ENCODE results near the gene UVRAG. TPM values are rescaled to one million over a fixed set of nuclear protein-coding genes. Genes with fewer than 3 reads are reported as not detected.

Gene UVRAG
- total and polyA plus RNA-seq, 2 of the 13 experiments (the other 11 are each of a cell fraction or from before 2014, with no cell fraction given), result 9.7 to 17.3 TPM

DNA sequence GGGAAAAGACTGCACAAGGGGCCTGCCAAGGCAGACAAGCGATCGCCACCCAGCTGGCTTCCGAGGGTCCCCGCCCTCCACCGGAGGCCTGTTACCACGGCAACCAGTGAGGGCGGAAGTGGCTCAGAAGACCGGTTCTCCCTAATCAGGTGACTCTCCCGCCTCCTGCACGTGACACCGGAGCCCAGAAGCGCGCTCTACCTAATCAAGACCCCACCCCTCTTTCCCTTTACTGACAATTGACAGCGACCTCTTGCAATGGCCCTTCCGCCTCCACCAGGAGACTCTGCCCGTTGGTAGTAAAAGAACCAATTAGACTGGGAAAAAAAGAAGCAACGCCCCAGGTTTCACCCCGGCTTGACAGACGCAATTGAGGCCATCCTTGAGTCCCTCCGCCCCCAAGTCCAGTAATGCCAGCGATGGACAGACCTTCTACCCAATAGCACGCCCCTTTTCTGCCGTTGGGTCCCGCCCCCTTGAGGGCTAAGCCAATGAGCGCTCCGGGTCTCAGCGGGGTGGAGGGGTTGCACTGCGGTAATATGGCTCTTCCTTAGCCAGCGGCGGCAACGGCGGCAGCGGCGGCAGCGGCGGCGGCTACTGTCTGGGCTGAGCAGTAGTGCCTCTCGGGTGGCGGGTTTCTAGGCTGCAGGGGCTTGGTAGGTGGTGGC, at the start of gene UVRAG (continued):
- TF ChIP-seq, protein P1, sequence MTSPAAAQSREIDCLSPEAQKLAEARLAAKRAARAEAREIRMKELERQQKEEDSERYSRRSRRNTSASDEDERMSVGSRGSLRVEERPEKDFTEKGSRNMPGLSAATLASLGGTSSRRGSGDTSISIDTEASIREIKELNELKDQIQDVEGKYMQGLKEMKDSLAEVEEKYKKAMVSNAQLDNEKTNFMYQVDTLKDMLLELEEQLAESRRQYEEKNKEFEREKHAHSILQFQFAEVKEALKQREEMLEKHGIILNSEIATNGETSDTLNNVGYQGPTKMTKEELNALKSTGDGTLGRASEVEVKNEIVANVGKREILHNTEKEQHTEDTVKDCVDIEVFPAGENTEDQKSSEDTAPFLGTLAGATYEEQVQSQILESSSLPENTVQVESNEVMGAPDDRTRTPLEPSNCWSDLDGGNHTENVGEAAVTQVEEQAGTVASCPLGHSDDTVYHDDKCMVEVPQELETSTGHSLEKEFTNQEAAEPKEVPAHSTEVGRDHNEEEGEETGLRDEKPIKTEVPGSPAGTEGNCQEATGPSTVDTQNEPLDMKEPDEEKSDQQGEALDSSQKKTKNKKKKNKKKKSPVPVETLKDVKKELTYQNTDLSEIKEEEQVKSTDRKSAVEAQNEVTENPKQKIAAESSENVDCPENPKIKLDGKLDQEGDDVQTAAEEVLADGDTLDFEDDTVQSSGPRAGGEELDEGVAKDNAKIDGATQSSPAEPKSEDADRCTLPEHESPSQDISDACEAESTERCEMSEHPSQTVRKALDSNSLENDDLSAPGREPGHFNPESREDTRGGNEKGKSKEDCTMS (CRISPR knock-in tag; conservative IDR thresholded peaks at IDR 0.05), result no peak
- TF ChIP-seq ZFP36L1 (CRISPR knock-in tag; IDR thresholded peaks at IDR 0.05) (no peak), MTF2 (CRISPR knock-in tag; IDR thresholded peaks at IDR 0.05; ENCODE audit: borderline replicate concordance) (no peak), ZNF749 (CRISPR knock-in tag; IDR thresholded peaks at IDR 0.05; ENCODE audit: borderline replicate concordance) (0 out of 2 replicates have a peak, but pooled peaks have one; percentile 8), ZNF264 (CRISPR knock-in tag; IDR thresholded peaks at IDR 0.05) (no peak), SP5 (CRISPR knock-in tag; IDR thresholded peaks at IDR 0.05; ENCODE audit: borderline replicate concordance, low read depth) (peak; percentile 78; the same call in 1 of the 2 replicates), ZNF101 (CRISPR knock-in tag; IDR thresholded peaks at IDR 0.05; ENCODE audit: borderline replicate concordance, low read depth) (no peak), SALL1 (CRISPR knock-in tag; IDR thresholded peaks at IDR 0.05) (peak; percentile 42; the same call in 1 of the 2 replicates), GATA4 (IDR thresholded peaks at IDR 0.05; ENCODE audit: borderline replicate concordance, low read depth) (no peak), ZKSCAN5 (CRISPR knock-in tag; IDR thresholded peaks at IDR 0.05) (no peak), TSC22D2 (CRISPR knock-in tag; IDR thresholded peaks at IDR 0.05; ENCODE audit: borderline replicate concordance) (no peak), ZNF615 (CRISPR knock-in tag; IDR thresholded peaks at IDR 0.05; ENCODE audit: borderline replicate concordance) (no peak), ZNF713 (CRISPR knock-in tag; IDR thresholded peaks at IDR 0.05) (no peak), ZNF672 (CRISPR knock-in tag; IDR thresholded peaks at IDR 0.05) (no peak), RELA (CRISPR knock-in tag; IDR thresholded peaks at IDR 0.05) (no peak), ZNF746 (CRISPR knock-in tag; IDR thresholded peaks at IDR 0.05) (no peak), ZNF317 (CRISPR knock-in tag; IDR thresholded peaks at IDR 0.05) (no peak), HMGA1 (CRISPR knock-in tag; conservative IDR thresholded peaks at IDR 0.05) (no peak), ZNF17 (CRISPR knock-in tag; IDR thresholded peaks at IDR 0.05) (no peak), ZNF232 (CRISPR knock-in tag; IDR thresholded peaks at IDR 0.05; ENCODE audit: borderline replicate concordance) (no peak), MYNN (CRISPR knock-in tag; IDR thresholded peaks at IDR 0.05; ENCODE audit: low read depth) (no peak), SRSF1 (optimal IDR thresholded peaks at IDR 0.05; ENCODE audit: low read depth, low read length) (no peak)
- TF ChIP-seq, protein P2, sequence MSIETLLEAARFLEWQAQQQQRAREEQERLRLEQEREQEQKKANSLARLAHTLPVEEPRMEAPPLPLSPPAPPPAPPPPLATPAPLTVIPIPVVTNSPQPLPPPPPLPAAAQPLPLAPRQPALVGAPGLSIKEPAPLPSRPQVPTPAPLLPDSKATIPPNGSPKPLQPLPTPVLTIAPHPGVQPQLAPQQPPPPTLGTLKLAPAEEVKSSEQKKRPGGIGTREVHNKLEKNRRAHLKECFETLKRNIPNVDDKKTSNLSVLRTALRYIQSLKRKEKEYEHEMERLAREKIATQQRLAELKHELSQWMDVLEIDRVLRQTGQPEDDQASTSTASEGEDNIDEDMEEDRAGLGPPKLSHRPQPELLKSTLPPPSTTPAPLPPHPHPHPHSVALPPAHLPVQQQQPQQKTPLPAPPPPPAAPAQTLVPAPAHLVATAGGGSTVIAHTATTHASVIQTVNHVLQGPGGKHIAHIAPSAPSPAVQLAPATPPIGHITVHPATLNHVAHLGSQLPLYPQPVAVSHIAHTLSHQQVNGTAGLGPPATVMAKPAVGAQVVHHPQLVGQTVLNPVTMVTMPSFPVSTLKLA (IDR thresholded peaks at IDR 0.05), result peak; percentile 90
- TF ChIP-seq, protein P3, sequence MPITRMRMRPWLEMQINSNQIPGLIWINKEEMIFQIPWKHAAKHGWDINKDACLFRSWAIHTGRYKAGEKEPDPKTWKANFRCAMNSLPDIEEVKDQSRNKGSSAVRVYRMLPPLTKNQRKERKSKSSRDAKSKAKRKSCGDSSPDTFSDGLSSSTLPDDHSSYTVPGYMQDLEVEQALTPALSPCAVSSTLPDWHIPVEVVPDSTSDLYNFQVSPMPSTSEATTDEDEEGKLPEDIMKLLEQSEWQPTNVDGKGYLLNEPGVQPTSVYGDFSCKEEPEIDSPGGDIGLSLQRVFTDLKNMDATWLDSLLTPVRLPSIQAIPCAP (CRISPR knock-in tag; IDR thresholded peaks at IDR 0.05; ENCODE audit: low read depth), result no peak
- TF ChIP-seq, protein P4, sequence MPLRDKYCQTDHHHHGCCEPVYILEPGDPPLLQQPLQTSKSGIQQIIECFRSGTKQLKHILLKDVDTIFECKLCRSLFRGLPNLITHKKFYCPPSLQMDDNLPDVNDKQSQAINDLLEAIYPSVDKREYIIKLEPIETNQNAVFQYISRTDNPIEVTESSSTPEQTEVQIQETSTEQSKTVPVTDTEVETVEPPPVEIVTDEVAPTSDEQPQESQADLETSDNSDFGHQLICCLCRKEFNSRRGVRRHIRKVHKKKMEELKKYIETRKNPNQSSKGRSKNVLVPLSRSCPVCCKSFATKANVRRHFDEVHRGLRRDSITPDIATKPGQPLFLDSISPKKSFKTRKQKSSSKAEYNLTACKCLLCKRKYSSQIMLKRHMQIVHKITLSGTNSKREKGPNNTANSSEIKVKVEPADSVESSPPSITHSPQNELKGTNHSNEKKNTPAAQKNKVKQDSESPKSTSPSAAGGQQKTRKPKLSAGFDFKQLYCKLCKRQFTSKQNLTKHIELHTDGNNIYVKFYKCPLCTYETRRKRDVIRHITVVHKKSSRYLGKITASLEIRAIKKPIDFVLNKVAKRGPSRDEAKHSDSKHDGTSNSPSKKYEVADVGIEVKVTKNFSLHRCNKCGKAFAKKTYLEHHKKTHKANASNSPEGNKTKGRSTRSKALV (CRISPR knock-in tag; IDR thresholded peaks at IDR 0.05), result no peak

All from HepG2 (cell line).